HG03354 (cell line): ENCODE results near the gene TTF1.
A peak's percentile ranks its signal among the peaks of the same experiment; 100 is the strongest.

Source experiments
- ATAC-seq: cut with Tn5 transposase; IDR thresholded peaks from one replicate; pipeline ENCODE4 v1.9.1; 2021; ENCODE audit warnings: mild to moderate bottlenecking; ENCODE audit not compliant: unreplicated experiment, poor library complexity, severe bottlenecking

Gene TTF1

DNA sequence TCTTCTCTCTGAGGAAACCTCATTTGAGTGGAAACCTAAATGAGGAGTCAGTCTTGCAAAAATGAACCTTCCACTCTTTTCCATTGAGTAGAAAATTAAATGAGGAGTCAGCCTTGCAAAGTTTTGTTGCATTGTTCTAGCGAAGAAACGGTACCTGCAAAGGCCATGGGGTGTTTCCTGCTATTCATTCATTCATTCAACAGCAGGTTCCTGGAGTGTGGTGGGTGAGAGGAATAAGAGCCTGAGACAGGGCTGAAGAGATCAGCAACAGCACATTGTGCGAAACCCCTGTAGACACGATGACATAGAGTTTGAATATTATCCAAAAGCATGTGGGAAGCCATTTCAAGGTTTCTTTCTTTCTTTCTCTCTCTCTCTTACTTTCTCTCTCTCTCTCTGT lies 37.2 kb downstream of the TTF1 start:
- ATAC-seq, result no peak

- ATAC-seq, result no peak
Observed at GRCh38 chr9:132367613-132368313, 38.9 kb downstream of the TTF1 start.

DNA sequence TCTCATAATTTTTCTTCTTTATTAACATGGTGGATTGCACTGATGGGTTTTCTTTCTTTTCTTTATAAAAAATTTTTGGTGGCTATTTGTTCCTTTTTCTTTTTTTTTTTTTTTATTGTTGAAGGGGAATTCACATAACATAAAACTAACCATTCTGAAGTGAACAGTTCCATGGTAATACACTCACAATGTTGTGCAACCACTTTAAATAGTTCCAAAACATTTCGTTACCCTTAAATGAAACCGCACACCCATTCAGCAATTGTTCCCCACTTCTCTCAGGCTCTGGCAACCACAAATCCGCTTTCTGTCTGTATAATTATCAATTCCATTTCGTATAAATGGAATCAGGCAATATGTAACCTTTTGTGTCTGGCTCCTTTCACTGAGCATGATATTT lies 40.2 kb downstream of the TTF1 start:
- no peak for ATAC-seq

DNA sequence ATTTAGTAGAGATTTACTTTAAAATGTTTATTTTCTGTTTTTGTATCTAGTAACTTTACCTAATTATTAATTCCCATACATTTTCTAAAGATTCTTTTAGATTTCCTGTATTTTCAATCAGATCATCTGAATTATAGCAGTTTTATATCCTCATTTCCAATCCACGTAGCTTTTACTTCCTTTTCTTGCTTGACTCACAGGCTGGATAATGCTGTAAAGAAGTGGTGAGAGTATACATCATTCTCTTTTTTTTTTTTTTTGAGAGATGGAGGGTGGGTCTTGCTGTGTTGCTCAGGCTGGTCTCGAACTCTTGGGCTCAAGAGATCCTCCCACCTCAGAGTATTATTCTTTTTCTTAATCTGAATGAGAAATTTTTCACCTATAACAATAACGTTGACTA lies 40.7 kb downstream of the TTF1 start:
- ATAC-seq, result no peak

GRCh38 chr9:132364068-132364467 lies 42.6 kb downstream of the TTF1 start:
- ATAC-seq, result no peak

DNA sequence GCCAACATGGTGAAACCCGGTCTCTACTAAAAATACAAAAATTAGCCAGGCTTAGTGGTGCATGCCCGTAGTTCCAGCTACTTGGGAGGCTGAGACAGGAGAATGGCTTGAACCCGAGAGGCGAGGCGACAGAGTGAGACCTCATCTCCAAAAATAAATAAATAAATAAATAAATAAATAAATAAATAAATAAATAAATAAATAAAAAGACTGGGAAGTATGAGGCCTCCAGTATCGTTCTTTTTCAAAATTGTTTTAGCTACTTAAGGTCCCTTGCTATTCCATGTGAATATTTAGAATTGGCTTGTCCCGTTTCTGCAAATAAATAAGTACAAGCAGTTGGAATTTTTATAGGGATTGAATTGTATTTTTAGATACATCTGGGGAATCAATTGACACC lies 48.9 kb downstream of the TTF1 start:
- ATAC-seq, result no peak

GRCh38 chr9:132356324-132356924 lies 50.2 kb downstream of the TTF1 start:
- ATAC-seq, result no peak

DNA sequence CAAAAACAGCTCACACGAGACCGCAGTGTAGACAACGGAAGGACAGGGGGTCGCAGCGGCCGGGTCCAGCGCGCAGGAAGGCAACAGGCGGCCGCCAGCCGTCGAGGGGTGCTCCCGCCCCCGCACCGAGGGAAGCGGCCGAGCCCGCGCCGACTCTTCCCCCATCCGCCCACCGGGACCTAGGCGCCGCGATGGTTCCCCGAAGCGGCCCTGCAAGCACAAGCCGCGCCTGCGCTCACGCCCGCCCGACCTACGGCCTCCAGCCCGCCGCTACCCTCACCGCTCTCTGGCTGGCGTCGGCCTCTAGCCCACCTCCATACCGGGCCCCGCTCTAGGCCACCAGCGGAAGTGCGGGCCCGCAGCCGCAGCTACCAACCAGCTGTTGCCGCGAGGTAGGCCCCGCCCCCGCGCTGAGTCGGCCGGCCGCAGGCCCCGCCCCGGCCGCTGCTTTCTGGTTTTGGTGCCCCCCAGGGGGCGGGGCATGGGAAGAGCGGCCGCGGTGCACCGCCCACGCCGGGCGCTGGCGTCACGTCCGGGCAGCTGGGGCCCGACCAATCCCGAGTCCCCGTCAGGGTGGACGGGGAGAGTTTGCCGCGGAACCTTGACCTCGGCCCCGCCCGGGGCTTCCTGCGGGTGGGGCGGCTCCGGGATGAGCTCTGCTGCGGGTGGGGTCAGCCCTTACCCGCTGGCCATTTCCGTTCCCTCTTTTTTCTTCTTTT lies 51.8 kb downstream of the TTF1 start, which contains the start of gene SETX:
Gene SETX (minus strand): TSS at position 350 of the 719 bp plus-strand sequence. CDS start 5,558 bp downstream, outside the sequence.
- peak; percentile 85 for ATAC-seq

GRCh38 chr9:132351404-132352045 lies 55.1 kb downstream of the TTF1 start:
- no peak for ATAC-seq

DNA sequence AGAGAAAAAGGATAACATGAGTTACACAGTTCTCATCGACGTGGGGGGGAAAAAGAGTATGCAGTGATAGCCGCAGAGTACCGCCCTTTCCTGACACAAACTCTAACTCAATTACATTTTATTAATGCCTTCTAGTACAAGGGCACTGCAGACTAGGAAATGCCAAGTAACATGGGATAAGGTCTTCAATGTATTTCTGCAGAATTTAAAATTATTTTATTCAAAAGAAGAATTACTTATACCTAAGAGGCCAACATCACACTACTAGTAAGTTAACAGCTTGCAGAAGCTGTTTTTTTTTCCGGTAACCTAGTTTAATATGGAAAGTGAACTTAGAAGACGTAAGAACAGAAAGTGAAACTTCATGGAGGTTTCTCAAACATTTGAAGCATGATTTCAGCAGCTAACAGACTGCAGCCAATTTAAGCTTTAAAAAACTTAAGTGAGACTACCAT lies 55.8 kb downstream of the TTF1 start:
- ATAC-seq, result no peak

- no peak for ATAC-seq
Observed at GRCh38 chr9:132348676-132349075, 58.0 kb downstream of the TTF1 start.

GRCh38 chr9:132346177-132346576 lies 60.5 kb downstream of the TTF1 start:
- no peak for ATAC-seq

- ATAC-seq, result no peak
Observed at GRCh38 chr9:132341177-132341840, 65.3 kb downstream of the TTF1 start.

- ATAC-seq, result no peak
Observed at GRCh38 chr9:132334364-132334763, 72.3 kb downstream of the TTF1 start.

- no peak for ATAC-seq
Observed at GRCh38 chr9:132333556-132333955, 73.1 kb downstream of the TTF1 start.

- ATAC-seq, result no peak
Observed at GRCh38 chr9:132328580-132328979, 78.1 kb downstream of the TTF1 start.

GRCh38 chr9:132327537-132327936 lies 79.1 kb downstream of the TTF1 start:
- ATAC-seq, result no peak
